Measurements from ENCODE around the gene STEAP1B. TPM values are rescaled to one million over a fixed set of nuclear protein-coding genes. Genes with fewer than 3 reads are reported as not detected.

The STEAP1B gene
- total RNA-seq, 1 donor from 2014 or later, result 4.7 TPM

DNA sequence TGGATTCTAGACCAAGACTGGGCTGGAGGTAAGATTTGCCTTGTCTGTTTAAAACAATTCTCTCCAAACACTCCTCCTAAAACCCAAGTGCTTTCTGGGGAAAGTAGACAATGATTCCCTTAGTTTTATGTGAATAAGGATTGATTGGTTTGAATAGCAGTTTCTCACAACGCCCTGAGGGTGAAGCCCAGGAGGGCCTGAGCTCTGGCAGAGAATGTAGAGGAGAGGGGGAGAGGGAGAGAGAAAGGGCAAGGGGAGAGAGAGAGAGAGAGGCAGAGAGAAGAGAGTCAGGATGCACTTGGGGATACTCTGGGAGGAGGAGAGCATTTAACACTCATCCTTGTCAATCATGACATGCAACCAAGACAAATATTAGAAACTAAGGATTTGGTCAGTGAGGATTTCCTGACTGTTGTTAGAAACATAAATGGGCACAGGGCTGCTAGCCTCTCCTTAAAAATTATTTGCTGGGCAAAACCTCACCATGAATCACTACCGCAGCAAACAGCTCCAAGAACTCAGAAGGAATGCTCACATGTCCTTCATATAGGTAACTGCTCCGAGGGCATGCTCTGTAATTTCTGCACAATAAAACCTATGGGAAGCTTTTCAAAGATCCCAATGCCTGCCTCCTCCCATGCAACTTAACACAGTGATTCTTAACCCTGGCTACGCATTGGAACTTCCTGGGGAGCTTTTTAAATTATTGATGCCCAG is 87.9 kb downstream of the STEAP1B start:
- Histone ChIP-seq H3K9ac (ENCODE audit: low read depth in 1 of 3, low read length in 3 of 3) (no peak overlapping the region), H3K4me1 (ENCODE audit: control insufficient read depth in 3 of 3, insufficient read depth in 3 of 3, low read length in 3 of 3) (peaks cover 0 to 2% (median 0%) of the 10 kb centered on the region in 3 donors), H3K27ac (ENCODE audit: low read depth, low read length) (no peak overlapping the region), H3K36me3 (ENCODE audit: control insufficient read depth in 3 of 3, insufficient read depth in 3 of 3, low read length in 3 of 3) (no peaks in the 10 kb centered on the region), H3K9me3 (ENCODE audit: control insufficient read depth in 3 of 3, low read length in 3 of 3) (no peaks in the 10 kb centered on the region), H3K27me3 (ENCODE audit: control insufficient read depth in 3 of 3, insufficient read depth in 3 of 3, low read length in 3 of 3) (no peaks in the 10 kb centered on the region), H3K4me3 (ENCODE audit: low read length in 3 of 3) (no peak overlapping the region)

- Histone ChIP-seq H3K27ac (ENCODE audit: low read depth, low read length) (no peak overlapping the region), H3K36me3 (ENCODE audit: control insufficient read depth in 3 of 3, insufficient read depth in 3 of 3, low read length in 3 of 3) (no peaks in the 10 kb centered on the region), H3K4me1 (ENCODE audit: control insufficient read depth in 3 of 3, insufficient read depth in 3 of 3, low read length in 3 of 3) (no peaks in the 10 kb centered on the region), H3K9ac (ENCODE audit: low read depth in 1 of 3, low read length in 3 of 3) (no peak overlapping the region), H3K4me3 (ENCODE audit: low read length in 3 of 3) (no peak overlapping the region), H3K9me3 (ENCODE audit: control insufficient read depth in 3 of 3, low read length in 3 of 3) (no peaks in the 10 kb centered on the region), H3K27me3 (ENCODE audit: control insufficient read depth in 3 of 3, insufficient read depth in 3 of 3, low read length in 3 of 3) (no peaks in the 10 kb centered on the region)
Measured at GRCh38 chr7:22406715-22407114, 93.3 kb downstream of the STEAP1B start.

- H3K4me3 ChIP-seq (ENCODE audit: low read length in 3 of 3), result no peak overlapping the region
- no peaks in the 10 kb centered on the region for H3K4me1 ChIP-seq (ENCODE audit: control insufficient read depth in 3 of 3, insufficient read depth in 3 of 3, low read length in 3 of 3)
- no peak overlapping the region for H3K27ac ChIP-seq (ENCODE audit: low read depth, low read length)
- no peaks in the 10 kb centered on the region for H3K27me3 ChIP-seq (ENCODE audit: control insufficient read depth in 3 of 3, insufficient read depth in 3 of 3, low read length in 3 of 3)
- H3K9me3 ChIP-seq (ENCODE audit: control insufficient read depth in 3 of 3, low read length in 3 of 3), result no peaks in the 10 kb centered on the region
- H3K36me3 ChIP-seq (ENCODE audit: control insufficient read depth in 3 of 3, insufficient read depth in 3 of 3, low read length in 3 of 3), result no peaks in the 10 kb centered on the region
- no peak overlapping the region for H3K9ac ChIP-seq (ENCODE audit: low read depth in 1 of 3, low read length in 3 of 3)
Measured at GRCh38 chr7:22404421-22405023, 95.5 kb downstream of the STEAP1B start.

DNA sequence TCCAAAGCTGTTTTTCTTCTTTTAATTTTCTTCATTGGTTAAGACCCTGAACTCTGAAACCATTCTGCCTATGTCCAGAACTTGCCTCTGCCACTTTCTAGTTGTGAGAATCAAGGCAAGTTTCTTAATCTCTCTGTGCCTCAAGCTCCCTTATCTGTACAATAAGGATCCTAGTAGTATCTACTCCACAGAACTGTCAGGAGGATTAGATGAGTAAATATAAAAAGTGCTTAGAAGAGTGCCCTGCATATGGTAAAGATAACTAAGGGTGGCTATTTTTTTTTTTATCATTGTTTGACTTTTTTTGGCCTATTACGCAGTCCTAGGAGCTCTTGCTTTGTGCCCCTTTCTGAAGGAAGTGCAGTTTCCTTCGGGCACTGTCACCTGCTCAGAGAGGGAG is 96.6 kb downstream of the STEAP1B start:
- Histone ChIP-seq H3K27ac (ENCODE audit: low read depth, low read length) (no peak overlapping the region), H3K9ac (ENCODE audit: low read depth in 1 of 3, low read length in 3 of 3) (no peak overlapping the region), H3K4me3 (ENCODE audit: low read length in 3 of 3) (no peak overlapping the region), H3K27me3 (ENCODE audit: control insufficient read depth in 3 of 3, insufficient read depth in 3 of 3, low read length in 3 of 3) (no peaks in the 10 kb centered on the region), H3K36me3 (ENCODE audit: control insufficient read depth in 3 of 3, insufficient read depth in 3 of 3, low read length in 3 of 3) (no peaks in the 10 kb centered on the region), H3K9me3 (ENCODE audit: control insufficient read depth in 3 of 3, low read length in 3 of 3) (no peaks in the 10 kb centered on the region), H3K4me1 (ENCODE audit: control insufficient read depth in 3 of 3, insufficient read depth in 3 of 3, low read length in 3 of 3) (no peaks in the 10 kb centered on the region)

DNA sequence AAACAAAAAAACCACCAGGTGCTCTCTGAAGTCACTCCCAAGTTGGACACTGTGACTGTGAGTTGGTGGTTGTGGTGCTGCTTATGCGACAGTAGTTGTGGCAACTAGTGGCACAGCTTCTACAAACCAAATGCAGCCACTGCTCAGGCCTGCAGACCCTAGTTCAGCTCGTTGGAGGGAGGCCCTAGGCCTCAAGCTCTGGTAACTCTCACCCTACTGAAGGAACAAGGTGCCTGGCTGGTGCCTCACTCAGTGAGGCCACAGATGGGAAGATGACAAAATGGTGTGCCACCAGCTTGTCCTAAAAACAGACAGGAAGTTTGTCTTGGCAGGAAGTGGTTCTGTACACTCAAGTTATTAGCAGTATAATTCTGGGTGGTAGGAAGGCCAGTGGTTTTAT is 97.7 kb downstream of the STEAP1B start:
- Histone ChIP-seq H3K27ac (ENCODE audit: low read depth, low read length) (no peak overlapping the region), H3K4me3 (ENCODE audit: low read length in 3 of 3) (no peak overlapping the region), H3K27me3 (ENCODE audit: control insufficient read depth in 3 of 3, insufficient read depth in 3 of 3, low read length in 3 of 3) (no peaks in the 10 kb centered on the region), H3K36me3 (ENCODE audit: control insufficient read depth in 3 of 3, insufficient read depth in 3 of 3, low read length in 3 of 3) (no peaks in the 10 kb centered on the region), H3K4me1 (ENCODE audit: control insufficient read depth in 3 of 3, insufficient read depth in 3 of 3, low read length in 3 of 3) (no peaks in the 10 kb centered on the region), H3K9ac (ENCODE audit: low read depth in 1 of 3, low read length in 3 of 3) (no peak overlapping the region), H3K9me3 (ENCODE audit: control insufficient read depth in 3 of 3, low read length in 3 of 3) (no peaks in the 10 kb centered on the region)

- no peak overlapping the region for H3K27ac ChIP-seq (ENCODE audit: low read depth, low read length)
- no peaks in the 10 kb centered on the region for H3K4me1 ChIP-seq (ENCODE audit: control insufficient read depth in 3 of 3, insufficient read depth in 3 of 3, low read length in 3 of 3)
- no peaks in the 10 kb centered on the region for H3K36me3 ChIP-seq (ENCODE audit: control insufficient read depth in 3 of 3, insufficient read depth in 3 of 3, low read length in 3 of 3)
- H3K9ac ChIP-seq (ENCODE audit: low read depth in 1 of 3, low read length in 3 of 3), result no peak overlapping the region
- H3K9me3 ChIP-seq (ENCODE audit: control insufficient read depth in 3 of 3, low read length in 3 of 3), result no peaks in the 10 kb centered on the region
- no peak overlapping the region for H3K4me3 ChIP-seq (ENCODE audit: low read length in 3 of 3)
- H3K27me3 ChIP-seq (ENCODE audit: control insufficient read depth in 3 of 3, insufficient read depth in 3 of 3, low read length in 3 of 3), result no peaks in the 10 kb centered on the region
Measured at GRCh38 chr7:22400936-22401553, 98.9 kb downstream of the STEAP1B start.

- H3K9ac ChIP-seq (ENCODE audit: low read depth in 1 of 3, low read length in 3 of 3), result no peak overlapping the region
- H3K27ac ChIP-seq (ENCODE audit: low read depth, low read length), result no peak overlapping the region
Measured at GRCh38 chr7:22400150-22400814, 99.7 kb downstream of the STEAP1B start.

GRCh38 chr7:22399546-22399945 is 100.4 kb downstream of the STEAP1B start:
- Histone ChIP-seq H3K27ac (ENCODE audit: low read depth, low read length) (no peak overlapping the region), H3K4me1 (ENCODE audit: control insufficient read depth in 3 of 3, insufficient read depth in 3 of 3, low read length in 3 of 3) (no peaks in the 10 kb centered on the region), H3K36me3 (ENCODE audit: control insufficient read depth in 3 of 3, insufficient read depth in 3 of 3, low read length in 3 of 3) (no peaks in the 10 kb centered on the region), H3K9me3 (ENCODE audit: control insufficient read depth in 3 of 3, low read length in 3 of 3) (no peaks in the 10 kb centered on the region), H3K27me3 (ENCODE audit: control insufficient read depth in 3 of 3, insufficient read depth in 3 of 3, low read length in 3 of 3) (no peaks in the 10 kb centered on the region), H3K4me3 (ENCODE audit: low read length in 3 of 3) (no peak overlapping the region), H3K9ac (ENCODE audit: low read depth in 1 of 3, low read length in 3 of 3) (no peak overlapping the region)

More at GRCh38 chr7:22400150-22400814, 99.7 kb downstream of the STEAP1B start:
- Histone ChIP-seq H3K27me3 (ENCODE audit: control insufficient read depth in 3 of 3, insufficient read depth in 3 of 3, low read length in 3 of 3) (no peaks in the 10 kb centered on the region), H3K36me3 (ENCODE audit: control insufficient read depth in 3 of 3, insufficient read depth in 3 of 3, low read length in 3 of 3) (no peaks in the 10 kb centered on the region), H3K9me3 (ENCODE audit: control insufficient read depth in 3 of 3, low read length in 3 of 3) (no peaks in the 10 kb centered on the region), H3K4me3 (ENCODE audit: low read length in 3 of 3) (no peak overlapping the region), H3K4me1 (ENCODE audit: control insufficient read depth in 3 of 3, insufficient read depth in 3 of 3, low read length in 3 of 3) (no peaks in the 10 kb centered on the region)

GRCh38 chr7:22399091-22399490 is 100.9 kb downstream of the STEAP1B start:
- Histone ChIP-seq H3K27me3 (ENCODE audit: control insufficient read depth in 3 of 3, insufficient read depth in 3 of 3, low read length in 3 of 3) (no peaks in the 10 kb centered on the region), H3K27ac (ENCODE audit: low read depth, low read length) (no peak overlapping the region), H3K9me3 (ENCODE audit: control insufficient read depth in 3 of 3, low read length in 3 of 3) (no peaks in the 10 kb centered on the region), H3K9ac (ENCODE audit: low read depth in 1 of 3, low read length in 3 of 3) (no peak overlapping the region), H3K4me3 (ENCODE audit: low read length in 3 of 3) (no peak overlapping the region), H3K36me3 (ENCODE audit: control insufficient read depth in 3 of 3, insufficient read depth in 3 of 3, low read length in 3 of 3) (no peaks in the 10 kb centered on the region), H3K4me1 (ENCODE audit: control insufficient read depth in 3 of 3, insufficient read depth in 3 of 3, low read length in 3 of 3) (no peaks in the 10 kb centered on the region)

DNA sequence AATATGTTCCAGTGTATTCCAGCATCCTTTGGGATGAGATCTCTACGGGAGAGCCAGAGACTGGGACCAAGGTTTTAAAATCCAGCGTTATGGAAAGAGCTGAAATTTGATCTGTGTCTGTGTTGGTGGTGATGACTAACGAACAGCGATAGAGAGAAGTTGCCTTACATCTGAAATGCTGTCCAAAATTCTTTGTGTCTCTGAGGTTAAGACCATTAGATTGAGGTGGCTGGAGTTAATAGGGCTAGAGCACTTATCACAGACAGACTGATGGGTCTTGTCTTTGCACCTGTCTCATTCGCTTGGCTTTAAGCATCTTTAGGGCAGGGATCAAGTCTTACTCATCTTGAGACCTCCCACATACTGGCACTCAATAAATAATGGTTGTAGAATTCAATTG is 102.0 kb downstream of the STEAP1B start:
- Histone ChIP-seq H3K27me3 (ENCODE audit: control insufficient read depth in 3 of 3, insufficient read depth in 3 of 3, low read length in 3 of 3) (no peaks in the 10 kb centered on the region), H3K27ac (ENCODE audit: low read depth, low read length) (no peak overlapping the region), H3K4me3 (ENCODE audit: low read length in 3 of 3) (no peak overlapping the region), H3K9ac (ENCODE audit: low read depth in 1 of 3, low read length in 3 of 3) (no peak overlapping the region), H3K9me3 (ENCODE audit: control insufficient read depth in 3 of 3, low read length in 3 of 3) (no peaks in the 10 kb centered on the region), H3K36me3 (ENCODE audit: control insufficient read depth in 3 of 3, insufficient read depth in 3 of 3, low read length in 3 of 3) (no peaks in the 10 kb centered on the region), H3K4me1 (ENCODE audit: control insufficient read depth in 3 of 3, insufficient read depth in 3 of 3, low read length in 3 of 3) (no peaks in the 10 kb centered on the region)

Measured in skeletal muscle tissue (tissue), 4 donors.